Lung (tissue), 12 donors: ENCODE data around the gene PTN. TPM values are rescaled to one million over a fixed set of nuclear protein-coding genes. Genes with fewer than 3 reads are reported as not detected.

ENCODE experiments used
- ATAC-seq: fragments of 200-7000 bp; cut with Tn5 transposase; one replicate; pipeline ENCODE4 v1.9.1; 2020; ENCODE audit warnings: moderate number of reproducible peaks; ENCODE audit not compliant: insufficient read depth, low FRiP score
- DNase-seq, 3 donors: peaks; one replicate each; pipeline ENCODE4 v3.0.0-alpha.2; 2013 to 2017
- H3K27ac ChIP-seq, 2 donors: one replicate each; pipeline ENCODE4 v1.5.1; 2013; ENCODE audit warnings: mild to moderate bottlenecking in 2 of 2, moderate library complexity in 2 of 2, control low read depth in 1 of 2, inconsistent platforms in 1 of 2, low read depth in 1 of 2, low read length in 1 of 2
- H3K27me3 ChIP-seq, 3 donors: one replicate each; pipeline ENCODE4 v1.5.1; 2013; ENCODE audit warnings: low read length in 2 of 3; ENCODE audit not compliant: control insufficient read depth in 3 of 3, insufficient read depth in 3 of 3
- H3K36me3 ChIP-seq, 4 donors: one replicate each; pipeline ENCODE4 v1.5.1; 2013; ENCODE audit warnings: low read length in 4 of 4, mild to moderate bottlenecking in 1 of 4, moderate library complexity in 1 of 4; ENCODE audit not compliant: control insufficient read depth in 4 of 4, insufficient read depth in 4 of 4
- H3K4me1 ChIP-seq, 5 donors: one replicate each; pipeline ENCODE4 v1.5.1; 2013; ENCODE audit warnings: low read length in 5 of 5, mild to moderate bottlenecking in 2 of 5, moderate library complexity in 1 of 5; ENCODE audit not compliant: control insufficient read depth in 5 of 5, insufficient read depth in 5 of 5
- H3K4me3 ChIP-seq: one replicate; pipeline ENCODE4 v1.5.1; 2013; ENCODE audit warnings: mild to moderate bottlenecking, control low read depth, moderate library complexity
- H3K9ac ChIP-seq, 2 donors: one replicate each; pipeline ENCODE4 v1.5.1; 2013; ENCODE audit warnings: low read length in 2 of 2, control low read depth in 1 of 2; ENCODE audit not compliant: insufficient read depth in 1 of 2
- H3K9me3 ChIP-seq, 4 donors: one replicate each; pipeline ENCODE4 v1.5.1; 2013; ENCODE audit warnings: low read length in 3 of 4, mild to moderate bottlenecking in 1 of 4, moderate library complexity in 1 of 4; ENCODE audit not compliant: control insufficient read depth in 4 of 4, insufficient read depth in 3 of 4
- WGBS, 2 donors: extraction: QIAGEN DNeasy Blood & Tissue Kit; methylation state at CpG; one replicate each; pipeline ENCODE4 v1.1.7; 2013; 5-methylcytosine and 5-hydroxymethylcytosine counted together
- polyA plus RNA-seq, 2 donors: library from polyadenylated mRNA; stranded (reverse); fragments of 200-250 nt; gene quantifications; one replicate each; pipeline ENCODE4 v1.2.1, GENCODE V29; 2013
- total RNA-seq, 2 donors: library from RNA; depleted of rRNA in 1 of 2; stranded (reverse); fragments of >200 nt in 1 of 2; gene quantifications; one replicate each; pipeline ENCODE4 v1.2.1, GENCODE V29; 2014 to 2021
- TF ChIP-seq, protein P1 (sequence below): IDR thresholded peaks from 2 replicates; pipeline ENCODE4 v1.5.1; 2012; ENCODE audit warnings: mild to moderate bottlenecking; ENCODE audit errors: control extremely low read depth, extremely low read depth
- donor health status: control.
- donor health status: control.
- donor health status: Bipolar disorder and iron deficiency.
- donor health status: healthy.
- donor health status: DM: yes; HTN: yes; CAD: no.

Gene PTN
- total and polyA plus RNA-seq, 4 donors = 0.77 to 43.1 (median 2.6) TPM

DNA sequence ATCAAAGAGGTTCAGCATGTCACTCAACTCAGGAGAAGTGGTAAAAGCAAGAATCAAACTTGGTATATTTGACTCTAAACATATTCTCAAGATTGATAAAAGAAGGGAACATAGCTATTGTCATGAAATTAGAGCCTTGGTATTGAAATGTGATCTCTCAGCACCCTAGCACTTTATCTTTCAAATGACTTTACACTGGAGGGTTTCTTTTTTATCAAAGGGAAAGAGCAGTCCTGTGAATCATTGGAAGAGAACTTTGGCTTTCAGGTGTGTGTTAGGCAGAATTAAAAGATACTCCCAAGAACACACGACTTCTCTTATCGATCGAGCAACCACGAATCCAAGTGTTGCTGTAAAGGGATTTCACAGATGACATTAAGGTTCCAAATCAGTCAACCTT is 54.4 kb downstream of the PTN start:
- Histone ChIP-seq H3K9ac (no peak overlapping the region), H3K4me1 (peaks cover 0 to 3% (median 0%) of the 10 kb centered on the region in 5 donors), H3K27me3 (no peaks in the 10 kb centered on the region), H3K27ac (no peak overlapping the region), H3K9me3 (no peaks in the 10 kb centered on the region), H3K4me3 (no peak overlapping the region), H3K36me3 (no peaks in the 10 kb centered on the region)
- TF ChIP-seq, protein P1, sequence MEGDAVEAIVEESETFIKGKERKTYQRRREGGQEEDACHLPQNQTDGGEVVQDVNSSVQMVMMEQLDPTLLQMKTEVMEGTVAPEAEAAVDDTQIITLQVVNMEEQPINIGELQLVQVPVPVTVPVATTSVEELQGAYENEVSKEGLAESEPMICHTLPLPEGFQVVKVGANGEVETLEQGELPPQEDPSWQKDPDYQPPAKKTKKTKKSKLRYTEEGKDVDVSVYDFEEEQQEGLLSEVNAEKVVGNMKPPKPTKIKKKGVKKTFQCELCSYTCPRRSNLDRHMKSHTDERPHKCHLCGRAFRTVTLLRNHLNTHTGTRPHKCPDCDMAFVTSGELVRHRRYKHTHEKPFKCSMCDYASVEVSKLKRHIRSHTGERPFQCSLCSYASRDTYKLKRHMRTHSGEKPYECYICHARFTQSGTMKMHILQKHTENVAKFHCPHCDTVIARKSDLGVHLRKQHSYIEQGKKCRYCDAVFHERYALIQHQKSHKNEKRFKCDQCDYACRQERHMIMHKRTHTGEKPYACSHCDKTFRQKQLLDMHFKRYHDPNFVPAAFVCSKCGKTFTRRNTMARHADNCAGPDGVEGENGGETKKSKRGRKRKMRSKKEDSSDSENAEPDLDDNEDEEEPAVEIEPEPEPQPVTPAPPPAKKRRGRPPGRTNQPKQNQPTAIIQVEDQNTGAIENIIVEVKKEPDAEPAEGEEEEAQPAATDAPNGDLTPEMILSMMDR = no peak
- no peak for ATAC-seq
- WGBS, 2 donors = 76 to 80% methylated on average over 4 of the region's 4 CpGs
- no peak for DNase-seq

DNA sequence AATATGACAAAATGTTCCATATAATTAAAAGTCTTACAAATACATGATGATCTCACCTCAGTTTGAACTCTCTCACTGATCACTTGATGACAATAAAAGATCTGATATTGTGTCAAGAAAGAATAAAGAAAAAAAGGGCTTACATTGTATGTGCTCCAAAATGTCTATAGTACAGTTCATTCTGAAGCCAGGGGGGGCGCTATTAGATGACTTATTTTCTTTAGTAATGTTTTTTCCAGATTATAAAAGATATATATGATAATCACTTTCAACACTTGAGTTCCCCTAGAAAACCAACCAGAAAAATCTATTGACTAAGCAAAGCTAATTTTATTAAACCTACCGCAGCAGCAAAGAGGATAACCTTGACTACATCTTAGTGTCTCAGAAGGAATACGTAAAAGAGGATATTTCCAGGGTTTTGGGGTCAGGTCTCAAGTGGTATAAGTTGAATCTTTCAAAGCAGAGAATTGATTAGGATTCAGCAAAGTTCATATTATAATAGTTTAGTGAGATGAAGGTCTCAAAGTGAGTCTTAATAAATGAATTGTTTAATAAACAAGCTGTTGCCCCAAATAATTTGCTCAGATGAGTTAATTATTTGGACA is 55.8 kb downstream of the PTN start:
- H3K4me3 ChIP-seq = no peak overlapping the region
- H3K27me3 ChIP-seq = no peaks in the 10 kb centered on the region
- ATAC-seq (no peak), DNase-seq (no peak)
- H3K27ac ChIP-seq = no peak overlapping the region
- no peaks in the 10 kb centered on the region for H3K9me3 ChIP-seq
- no peak overlapping the region for H3K9ac ChIP-seq
- TF ChIP-seq, protein P1 = no peak
- no peaks in the 10 kb centered on the region for H3K36me3 ChIP-seq
- H3K4me1 ChIP-seq = peaks cover 0 to 3% (median 0%) of the 10 kb centered on the region in 5 donors
- WGBS, 2 donors = 73 to 76% methylated on average over 3 of the region's 3 CpGs

GRCh38 chr7:137283153-137283552 is 60.4 kb downstream of the PTN start:
- H3K9me3 ChIP-seq = no peaks in the 10 kb centered on the region
- ATAC-seq (no peak), DNase-seq (no peak)
- H3K4me1 ChIP-seq = peaks cover 0 to 3% (median 0%) of the 10 kb centered on the region in 5 donors
- H3K27ac ChIP-seq = no peak overlapping the region
- H3K27me3 ChIP-seq = no peaks in the 10 kb centered on the region
- TF ChIP-seq, protein P1 = no peak
- 68 to 80% methylated on average over 6 of the region's 6 CpGs for WGBS, 2 donors
- no peak overlapping the region for H3K9ac ChIP-seq
- no peak overlapping the region for H3K4me3 ChIP-seq
- H3K36me3 ChIP-seq = no peaks in the 10 kb centered on the region

GRCh38 chr7:137282043-137282442 is 61.5 kb downstream of the PTN start:
- Histone ChIP-seq H3K9ac (no peak overlapping the region), H3K27ac (no peak overlapping the region), H3K4me1 (peaks cover 0 to 1% (median 0%) of the 10 kb centered on the region in 5 donors), H3K27me3 (no peaks in the 10 kb centered on the region), H3K4me3 (no peak overlapping the region), H3K9me3 (no peaks in the 10 kb centered on the region), H3K36me3 (no peaks in the 10 kb centered on the region)
- DNase-seq (no peak), ATAC-seq (no peak)
- TF ChIP-seq, protein P1 = no peak
